ENCODE data around the gene SLC7A8.

DNA sequence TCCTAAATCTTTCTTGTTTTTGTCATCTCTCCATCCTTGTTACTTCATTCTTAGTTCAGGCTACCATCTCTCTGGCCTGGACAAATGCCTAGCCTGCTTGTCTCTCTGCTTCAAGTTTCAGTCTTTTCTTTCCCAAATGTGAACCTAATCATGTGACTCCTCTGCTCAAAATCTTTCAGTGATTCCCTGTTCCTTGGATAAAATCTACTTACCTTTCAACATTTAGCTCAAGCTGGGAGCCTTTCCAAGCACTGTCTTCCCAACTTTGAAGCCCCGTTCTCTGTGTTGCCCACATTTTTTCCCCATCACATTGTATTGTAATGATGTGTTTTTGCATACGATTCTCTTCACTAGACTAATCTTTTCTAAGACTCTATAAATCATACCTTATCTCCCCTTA is 24.7 kb downstream of the SLC7A8 start:
- TF ChIP-seq, protein P1, sequence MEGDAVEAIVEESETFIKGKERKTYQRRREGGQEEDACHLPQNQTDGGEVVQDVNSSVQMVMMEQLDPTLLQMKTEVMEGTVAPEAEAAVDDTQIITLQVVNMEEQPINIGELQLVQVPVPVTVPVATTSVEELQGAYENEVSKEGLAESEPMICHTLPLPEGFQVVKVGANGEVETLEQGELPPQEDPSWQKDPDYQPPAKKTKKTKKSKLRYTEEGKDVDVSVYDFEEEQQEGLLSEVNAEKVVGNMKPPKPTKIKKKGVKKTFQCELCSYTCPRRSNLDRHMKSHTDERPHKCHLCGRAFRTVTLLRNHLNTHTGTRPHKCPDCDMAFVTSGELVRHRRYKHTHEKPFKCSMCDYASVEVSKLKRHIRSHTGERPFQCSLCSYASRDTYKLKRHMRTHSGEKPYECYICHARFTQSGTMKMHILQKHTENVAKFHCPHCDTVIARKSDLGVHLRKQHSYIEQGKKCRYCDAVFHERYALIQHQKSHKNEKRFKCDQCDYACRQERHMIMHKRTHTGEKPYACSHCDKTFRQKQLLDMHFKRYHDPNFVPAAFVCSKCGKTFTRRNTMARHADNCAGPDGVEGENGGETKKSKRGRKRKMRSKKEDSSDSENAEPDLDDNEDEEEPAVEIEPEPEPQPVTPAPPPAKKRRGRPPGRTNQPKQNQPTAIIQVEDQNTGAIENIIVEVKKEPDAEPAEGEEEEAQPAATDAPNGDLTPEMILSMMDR (IDR thresholded peaks at IDR 0.05; ENCODE audit: low read depth, low read length, missing input control) = no peak
- TF ChIP-seq EGR1 (IDR thresholded peaks at IDR 0.05; ENCODE audit: low read depth in 2 of 2) (no peak), JUND (IDR thresholded peaks at IDR 0.05) (no peak), RAD21 (IDR thresholded peaks at IDR 0.05) (no peak), YY1 (IDR thresholded peaks at IDR 0.05) (no peak), TAF1 (conservative IDR thresholded peaks at IDR 0.05) (no peak), SP1 (IDR thresholded peaks at IDR 0.05) (no peak), RXRA (IDR thresholded peaks at IDR 0.05) (no peak), FOXA1 (IDR thresholded peaks at IDR 0.05) (no peak), HNF4A (conservative IDR thresholded peaks at IDR 0.05) (no peak)
- TF ChIP-seq, protein P2, sequence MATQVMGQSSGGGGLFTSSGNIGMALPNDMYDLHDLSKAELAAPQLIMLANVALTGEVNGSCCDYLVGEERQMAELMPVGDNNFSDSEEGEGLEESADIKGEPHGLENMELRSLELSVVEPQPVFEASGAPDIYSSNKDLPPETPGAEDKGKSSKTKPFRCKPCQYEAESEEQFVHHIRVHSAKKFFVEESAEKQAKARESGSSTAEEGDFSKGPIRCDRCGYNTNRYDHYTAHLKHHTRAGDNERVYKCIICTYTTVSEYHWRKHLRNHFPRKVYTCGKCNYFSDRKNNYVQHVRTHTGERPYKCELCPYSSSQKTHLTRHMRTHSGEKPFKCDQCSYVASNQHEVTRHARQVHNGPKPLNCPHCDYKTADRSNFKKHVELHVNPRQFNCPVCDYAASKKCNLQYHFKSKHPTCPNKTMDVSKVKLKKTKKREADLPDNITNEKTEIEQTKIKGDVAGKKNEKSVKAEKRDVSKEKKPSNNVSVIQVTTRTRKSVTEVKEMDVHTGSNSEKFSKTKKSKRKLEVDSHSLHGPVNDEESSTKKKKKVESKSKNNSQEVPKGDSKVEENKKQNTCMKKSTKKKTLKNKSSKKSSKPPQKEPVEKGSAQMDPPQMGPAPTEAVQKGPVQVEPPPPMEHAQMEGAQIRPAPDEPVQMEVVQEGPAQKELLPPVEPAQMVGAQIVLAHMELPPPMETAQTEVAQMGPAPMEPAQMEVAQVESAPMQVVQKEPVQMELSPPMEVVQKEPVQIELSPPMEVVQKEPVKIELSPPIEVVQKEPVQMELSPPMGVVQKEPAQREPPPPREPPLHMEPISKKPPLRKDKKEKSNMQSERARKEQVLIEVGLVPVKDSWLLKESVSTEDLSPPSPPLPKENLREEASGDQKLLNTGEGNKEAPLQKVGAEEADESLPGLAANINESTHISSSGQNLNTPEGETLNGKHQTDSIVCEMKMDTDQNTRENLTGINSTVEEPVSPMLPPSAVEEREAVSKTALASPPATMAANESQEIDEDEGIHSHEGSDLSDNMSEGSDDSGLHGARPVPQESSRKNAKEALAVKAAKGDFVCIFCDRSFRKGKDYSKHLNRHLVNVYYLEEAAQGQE (IDR thresholded peaks at IDR 0.05) = no peak
- TF ChIP-seq, protein P3, sequence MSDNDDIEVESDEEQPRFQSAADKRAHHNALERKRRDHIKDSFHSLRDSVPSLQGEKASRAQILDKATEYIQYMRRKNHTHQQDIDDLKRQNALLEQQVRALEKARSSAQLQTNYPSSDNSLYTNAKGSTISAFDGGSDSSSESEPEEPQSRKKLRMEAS (IDR thresholded peaks at IDR 0.05) = no peak
- TF ChIP-seq, protein P4, sequence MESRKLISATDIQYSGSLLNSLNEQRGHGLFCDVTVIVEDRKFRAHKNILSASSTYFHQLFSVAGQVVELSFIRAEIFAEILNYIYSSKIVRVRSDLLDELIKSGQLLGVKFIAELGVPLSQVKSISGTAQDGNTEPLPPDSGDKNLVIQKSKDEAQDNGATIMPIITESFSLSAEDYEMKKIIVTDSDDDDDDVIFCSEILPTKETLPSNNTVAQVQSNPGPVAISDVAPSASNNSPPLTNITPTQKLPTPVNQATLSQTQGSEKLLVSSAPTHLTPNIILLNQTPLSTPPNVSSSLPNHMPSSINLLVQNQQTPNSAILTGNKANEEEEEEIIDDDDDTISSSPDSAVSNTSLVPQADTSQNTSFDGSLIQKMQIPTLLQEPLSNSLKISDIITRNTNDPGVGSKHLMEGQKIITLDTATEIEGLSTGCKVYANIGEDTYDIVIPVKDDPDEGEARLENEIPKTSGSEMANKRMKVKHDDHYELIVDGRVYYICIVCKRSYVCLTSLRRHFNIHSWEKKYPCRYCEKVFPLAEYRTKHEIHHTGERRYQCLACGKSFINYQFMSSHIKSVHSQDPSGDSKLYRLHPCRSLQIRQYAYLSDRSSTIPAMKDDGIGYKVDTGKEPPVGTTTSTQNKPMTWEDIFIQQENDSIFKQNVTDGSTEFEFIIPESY (IDR thresholded peaks at IDR 0.05) = no peak

Data from liver (tissue), 3 donors.